NCI-H526 treated with DMSO at 0.1 percent for 48 hours (cell line): ENCODE data around the gene AMMECR1.

Experiments used
- DNase-seq: peaks from one replicate; lab custom pipeline; 2025; lab: John Stamatoyannopoulos, UW

Gene AMMECR1

DNA sequence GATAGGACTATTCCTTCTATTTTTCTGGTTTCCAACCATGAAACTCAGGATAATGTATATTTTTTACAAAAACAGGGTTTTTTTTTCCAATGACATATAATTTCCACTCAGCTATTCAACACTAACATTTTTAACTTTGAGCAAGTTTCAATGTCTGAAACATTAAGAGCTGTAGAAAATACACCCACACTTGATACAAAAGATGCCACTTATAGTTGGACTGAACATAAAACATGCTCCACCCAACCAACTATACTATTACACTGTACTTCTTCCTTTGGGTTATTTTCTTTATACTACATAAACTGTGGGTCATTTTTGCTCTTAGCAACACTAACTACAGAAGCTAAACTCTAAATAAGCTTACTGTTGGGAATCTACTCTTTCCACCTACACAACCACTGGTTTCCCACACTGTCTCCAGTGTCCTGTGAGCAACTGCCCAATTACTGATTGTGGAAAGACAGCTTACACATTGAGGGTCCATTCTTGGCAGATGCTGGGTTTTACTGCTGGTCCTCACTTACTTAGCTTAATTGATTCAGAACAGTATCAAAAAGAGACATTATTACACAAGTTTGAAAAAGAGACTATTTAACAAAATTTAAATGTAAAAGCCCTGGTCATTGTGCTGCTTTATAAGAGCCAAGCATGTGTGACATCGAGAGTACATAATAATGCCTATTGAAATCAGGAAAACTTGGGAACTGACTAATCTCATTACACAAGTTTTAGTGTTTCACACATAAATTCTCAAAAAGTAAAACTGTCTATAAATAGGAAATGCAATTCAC is 6.3 kb downstream of the AMMECR1 start:
- no peak for DNase-seq

DNA sequence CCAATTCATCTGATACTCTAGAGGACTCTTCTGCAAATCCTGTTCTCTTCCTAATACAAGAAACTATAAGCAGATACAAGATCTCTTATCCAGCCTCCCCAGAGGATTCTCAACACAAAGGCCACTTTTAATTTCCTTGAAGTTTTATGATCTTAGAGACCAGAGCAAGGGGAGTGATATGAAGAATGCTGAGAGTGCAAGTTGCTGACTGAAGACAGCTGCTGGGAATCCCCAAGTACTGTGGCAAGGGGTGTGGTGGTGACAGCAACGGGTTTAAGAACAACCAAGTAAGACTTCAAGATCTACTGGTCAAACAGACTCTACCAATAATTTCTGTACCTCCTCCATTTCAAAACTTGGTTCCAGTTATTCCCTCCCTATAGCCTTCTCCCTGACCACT is 7.0 kb downstream of the AMMECR1 start:
- no peak for DNase-seq

DNA sequence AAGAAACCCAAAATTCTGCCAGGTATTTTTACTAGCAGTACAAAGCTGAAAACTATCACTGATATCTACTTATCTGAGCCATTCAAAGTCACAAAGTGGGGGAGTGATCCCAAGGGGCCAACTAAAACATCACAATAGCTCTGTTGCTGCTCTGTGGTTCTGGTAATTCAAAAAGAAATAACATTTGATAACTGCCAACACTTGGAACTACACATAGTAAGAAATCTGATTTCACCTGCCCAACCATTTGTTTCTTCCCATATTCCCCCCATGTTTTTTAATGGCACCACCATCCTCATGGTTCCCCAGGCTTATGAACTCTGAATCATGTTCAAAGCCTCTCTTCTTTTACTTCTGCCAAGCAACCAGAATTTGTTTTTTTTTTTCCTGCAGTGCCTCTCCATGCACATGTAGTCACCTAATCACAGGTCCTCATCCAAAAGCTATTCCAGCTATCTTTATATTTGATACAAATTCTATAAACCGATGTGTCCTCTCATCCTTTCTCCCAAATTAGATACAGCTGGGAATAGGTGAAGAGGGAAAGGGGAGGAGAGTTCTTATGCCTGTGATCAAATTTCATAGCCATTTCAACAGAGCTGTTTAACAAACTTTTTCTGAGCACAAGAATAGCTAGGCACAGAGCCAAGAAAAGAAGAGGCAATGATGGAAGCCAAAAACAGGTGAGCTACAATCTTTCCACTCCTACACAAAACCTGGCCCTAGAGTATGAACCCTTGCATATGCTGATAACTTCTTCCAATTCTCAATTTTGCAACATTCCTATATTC is 7.7 kb downstream of the AMMECR1 start:
- DNase-seq = no peak

DNA sequence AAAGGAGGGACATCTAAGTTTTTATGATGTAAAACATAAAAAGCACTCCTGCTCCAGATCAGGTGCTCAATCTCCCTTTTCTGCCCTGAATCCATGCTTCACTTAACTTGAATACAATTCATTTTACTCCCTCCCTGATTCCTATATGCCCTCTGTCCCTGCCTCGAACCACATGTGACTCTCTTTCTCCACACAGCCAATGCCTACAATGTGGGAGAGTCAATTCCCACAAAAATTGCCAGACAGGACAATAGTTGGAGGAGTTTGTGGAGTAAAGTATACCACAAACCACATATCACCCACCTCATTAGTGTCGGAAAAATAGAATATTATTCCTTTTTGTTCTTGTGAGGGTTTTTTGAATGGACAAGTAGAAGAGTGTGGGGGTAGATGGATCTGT is 9.7 kb downstream of the AMMECR1 start:
- no peak for DNase-seq

DNA sequence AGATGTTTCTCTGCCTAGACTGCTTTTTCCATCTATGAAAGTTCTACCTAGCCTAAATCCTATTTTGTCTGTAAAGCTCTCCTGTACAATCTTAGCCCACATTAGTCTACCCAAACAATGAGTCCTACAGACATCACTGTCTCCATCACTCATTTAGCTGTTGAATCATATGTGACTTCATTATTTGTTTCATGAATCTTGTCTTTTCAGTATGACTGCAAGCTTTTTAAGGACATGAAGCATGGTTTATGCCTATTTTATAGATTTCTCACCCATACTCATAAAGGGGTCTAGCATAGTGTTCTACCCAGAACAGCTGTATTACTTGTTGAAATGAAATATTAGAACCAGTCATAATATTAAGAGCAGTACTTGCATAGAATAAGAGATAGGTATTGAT is 13.0 kb downstream of the AMMECR1 start:
- DNase-seq = no peak

DNA sequence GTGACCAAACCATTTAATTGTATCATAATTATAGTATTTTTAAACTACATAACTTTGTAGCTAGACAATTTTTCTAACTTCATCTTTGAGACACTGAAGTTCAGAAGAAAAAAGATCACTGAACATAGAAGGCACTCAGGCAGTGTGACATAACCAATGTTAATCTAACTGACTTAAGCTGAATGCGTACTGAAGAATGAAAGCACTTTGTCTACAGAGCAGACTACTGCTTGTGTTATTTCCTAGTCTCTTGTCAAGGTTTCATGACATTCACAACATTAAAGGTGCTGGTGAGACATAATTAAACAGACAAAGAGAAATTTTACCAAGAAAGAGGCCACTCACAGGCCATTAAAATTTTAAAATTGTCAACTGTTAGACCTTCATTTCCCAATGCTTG is 13.5 kb downstream of the AMMECR1 start:
- DNase-seq = no peak

DNA sequence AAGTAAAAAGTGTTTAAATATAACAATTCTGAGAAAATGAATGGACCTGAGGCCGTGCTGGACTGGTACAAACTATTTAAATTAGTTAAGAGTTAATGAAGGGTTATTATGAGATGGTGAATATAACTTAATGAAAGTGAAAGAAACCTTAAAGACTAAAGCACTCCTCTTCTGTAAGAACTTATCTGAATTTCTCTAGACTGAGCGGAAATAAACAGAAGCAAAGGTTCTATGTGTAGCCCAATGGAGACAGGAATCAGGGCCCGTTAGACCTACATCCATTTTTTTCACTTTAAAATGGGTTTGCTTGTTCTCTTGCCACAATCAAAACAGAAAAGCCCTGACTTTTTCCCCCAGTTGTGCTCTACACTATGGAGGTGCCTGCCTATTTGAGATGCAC is 14.9 kb downstream of the AMMECR1 start:
- no peak for DNase-seq

DNA sequence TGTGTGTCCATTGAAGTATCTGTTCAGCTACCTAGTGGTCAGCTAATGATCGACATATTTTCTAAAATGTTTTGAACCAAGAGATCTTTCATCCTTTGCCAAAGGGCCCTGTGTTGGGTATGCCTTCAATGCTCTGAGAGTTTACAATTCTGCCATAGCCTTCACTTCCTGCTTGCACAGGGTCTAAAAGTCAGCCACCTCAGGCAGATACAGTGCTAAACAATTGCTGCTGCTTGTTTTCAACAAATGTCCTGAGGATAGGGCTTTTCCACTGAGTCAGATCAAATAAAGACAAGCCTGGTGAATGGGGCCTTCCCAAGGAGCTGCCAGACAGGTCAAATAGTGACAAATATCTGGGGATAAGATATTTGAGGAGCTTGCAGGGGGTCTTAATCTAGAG is 16.7 kb downstream of the AMMECR1 start:
- no peak for DNase-seq

DNA sequence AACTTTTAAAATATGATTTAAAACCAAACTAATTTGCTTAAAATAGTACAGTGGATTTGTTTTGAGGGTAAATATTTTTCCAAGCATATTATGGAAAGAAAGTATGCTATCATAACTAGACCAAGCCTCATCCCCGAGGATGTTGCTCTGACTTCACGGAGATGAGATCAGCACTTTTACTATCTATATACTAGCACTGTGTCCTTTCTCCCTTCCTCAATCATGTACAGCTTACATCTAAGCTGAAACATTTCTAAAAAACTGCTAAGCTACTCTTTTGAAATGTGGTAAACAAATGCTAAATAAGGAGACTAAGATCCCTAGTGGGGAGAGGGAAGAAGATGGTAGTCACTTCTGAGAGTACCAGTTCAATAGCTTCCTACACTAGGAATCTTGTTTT is 23.8 kb downstream of the AMMECR1 start:
- no peak for DNase-seq

DNA sequence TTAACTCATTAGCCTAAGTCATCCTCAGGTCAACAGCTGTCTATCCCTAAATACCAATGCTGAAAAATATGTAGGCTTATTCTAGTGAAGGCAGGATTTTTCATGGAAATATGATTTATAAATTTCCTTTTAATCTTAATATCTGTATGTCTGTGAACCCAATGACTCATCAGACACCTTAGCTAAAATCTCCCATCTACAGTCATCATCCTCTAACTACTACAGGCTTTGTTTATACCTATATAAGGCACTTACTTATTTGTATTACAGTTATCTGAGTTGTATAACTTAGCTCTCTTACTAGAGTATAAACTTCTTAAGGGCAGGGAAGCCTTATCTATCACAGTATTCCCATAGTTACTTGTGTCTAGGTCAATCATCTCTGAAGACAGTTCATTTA is 24.2 kb downstream of the AMMECR1 start:
- DNase-seq = no peak

DNA sequence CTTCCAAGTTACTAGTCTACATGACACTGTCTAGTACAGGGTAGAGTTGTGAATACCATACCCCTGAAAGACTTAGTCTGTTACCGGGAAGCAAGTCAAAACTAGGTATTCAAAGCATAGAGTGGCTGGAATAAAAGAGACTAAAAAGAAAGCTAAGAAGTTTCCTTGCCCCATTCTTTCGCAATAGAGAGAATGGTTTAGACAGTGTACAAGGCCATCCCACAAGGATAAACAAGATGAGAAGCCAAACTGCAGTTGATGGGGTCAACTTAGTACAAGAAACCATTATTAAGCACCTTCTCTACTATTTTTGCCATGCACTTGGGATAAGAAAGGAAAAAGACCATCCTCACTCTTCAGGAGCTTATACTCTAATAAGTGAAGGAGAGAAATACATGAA is 30.3 kb downstream of the AMMECR1 start:
- DNase-seq = no peak

DNA sequence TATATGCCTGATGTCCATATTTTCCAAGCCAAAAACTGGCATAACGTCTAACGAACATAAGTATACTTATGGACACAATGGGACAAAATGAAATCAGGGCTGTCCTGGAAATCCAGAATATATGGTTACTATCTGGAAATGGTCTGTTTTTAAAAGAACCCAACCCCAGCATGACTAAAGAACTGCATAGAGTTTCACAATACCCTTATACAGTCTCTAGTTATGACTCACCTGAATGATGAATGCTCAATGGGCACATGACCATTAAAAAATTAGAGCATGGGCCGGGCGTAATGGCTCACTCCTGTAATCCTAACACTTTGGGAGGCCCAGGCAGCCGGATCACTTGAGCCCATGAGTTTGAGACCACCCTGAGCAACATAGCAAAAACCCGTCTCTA is 31.8 kb downstream of the AMMECR1 start:
- DNase-seq = no peak

DNA sequence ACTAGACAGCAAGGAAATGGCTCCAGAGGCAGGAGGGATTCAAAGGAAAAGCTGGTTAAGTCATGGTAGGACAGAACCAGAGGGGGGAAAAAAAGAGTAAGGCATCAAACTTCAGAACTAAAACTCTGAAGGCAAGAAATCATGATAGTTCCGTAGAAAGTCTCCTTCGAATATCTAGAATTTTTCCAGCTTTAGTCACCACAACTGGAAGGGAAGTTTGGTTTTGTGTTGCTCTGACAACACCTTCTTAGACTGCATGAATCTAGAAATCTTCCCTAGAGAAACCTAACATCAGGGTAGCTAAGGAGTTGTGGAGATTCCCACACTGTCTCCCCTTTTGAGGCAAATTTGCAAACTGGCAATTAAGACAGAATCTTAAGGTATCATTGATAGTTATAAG is 33.7 kb downstream of the AMMECR1 start:
- no peak for DNase-seq

DNA sequence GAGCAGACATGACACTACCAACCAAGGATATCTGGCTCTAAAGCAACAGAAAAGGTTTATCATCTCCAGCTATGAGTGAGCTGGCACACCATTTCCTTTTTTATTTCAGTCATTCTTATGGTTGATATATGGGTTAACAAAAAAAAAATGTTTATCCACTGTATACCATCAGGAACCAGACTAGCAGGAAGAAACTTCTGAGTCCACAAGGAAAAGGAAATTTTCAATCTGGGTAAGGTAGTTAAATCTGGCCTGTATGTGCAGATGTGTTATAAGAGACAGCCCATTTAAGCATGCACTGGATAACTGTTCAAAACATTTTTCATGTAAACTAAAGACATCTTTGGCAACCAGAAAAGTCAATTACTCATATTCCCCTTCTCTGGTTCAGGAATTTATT is 35.0 kb downstream of the AMMECR1 start:
- DNase-seq = no peak

DNA sequence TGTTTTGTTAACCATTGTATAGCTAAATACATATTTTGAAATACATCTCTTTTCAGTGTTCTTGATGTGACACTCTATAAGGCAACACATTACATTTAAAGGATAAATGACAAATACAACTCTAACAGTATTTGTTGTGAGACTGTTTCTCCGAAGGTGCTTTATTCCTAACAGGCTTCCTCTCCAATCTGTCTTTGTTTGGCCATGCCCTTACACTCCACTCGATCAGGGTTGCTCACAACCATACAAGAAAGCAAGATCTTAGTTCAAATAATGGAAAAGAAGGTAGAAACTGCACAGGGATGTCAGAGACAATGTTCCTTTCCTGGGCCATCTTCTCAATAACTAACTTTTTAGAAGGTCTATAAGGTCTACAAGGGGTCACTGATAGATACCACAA is 36.5 kb downstream of the AMMECR1 start:
- no peak for DNase-seq

DNA sequence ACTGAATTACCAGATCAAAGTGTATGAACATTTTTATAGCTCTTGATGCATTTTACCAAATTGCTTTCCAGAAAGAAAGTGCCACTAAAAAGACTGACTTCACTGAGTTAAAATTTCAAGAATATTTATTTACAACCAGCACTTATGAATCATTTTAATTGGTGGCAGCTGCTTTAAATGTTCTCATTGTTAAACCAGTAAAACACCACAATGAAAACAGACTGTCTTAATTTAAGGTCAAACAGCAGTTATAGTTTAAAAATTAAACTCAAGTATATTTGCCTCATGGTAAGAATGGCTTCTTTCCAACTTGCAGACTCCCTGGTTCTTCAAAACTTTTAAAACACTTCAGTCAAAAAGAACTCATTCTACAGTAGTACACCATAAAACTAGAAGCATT is 36.9 kb downstream of the AMMECR1 start:
- no peak for DNase-seq

DNA sequence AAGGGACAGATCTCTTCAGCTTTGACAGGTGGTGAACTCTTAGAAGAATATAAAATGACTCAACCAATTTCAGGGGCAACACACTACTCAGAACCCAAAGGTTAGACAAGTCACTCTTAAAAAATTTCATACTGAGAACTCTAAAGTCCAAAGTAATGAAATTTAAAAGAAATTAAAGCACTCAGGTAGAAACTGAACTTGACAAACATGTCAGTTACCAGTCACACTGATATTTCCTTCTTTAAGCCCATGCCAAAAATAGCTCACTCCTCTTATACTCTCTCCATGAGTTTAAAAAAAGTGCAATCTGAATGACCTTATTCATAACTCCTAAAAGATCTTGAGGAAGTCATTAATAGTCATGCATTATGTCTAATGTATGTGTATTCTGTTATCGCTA is 40.3 kb downstream of the AMMECR1 start:
- DNase-seq = no peak

DNA sequence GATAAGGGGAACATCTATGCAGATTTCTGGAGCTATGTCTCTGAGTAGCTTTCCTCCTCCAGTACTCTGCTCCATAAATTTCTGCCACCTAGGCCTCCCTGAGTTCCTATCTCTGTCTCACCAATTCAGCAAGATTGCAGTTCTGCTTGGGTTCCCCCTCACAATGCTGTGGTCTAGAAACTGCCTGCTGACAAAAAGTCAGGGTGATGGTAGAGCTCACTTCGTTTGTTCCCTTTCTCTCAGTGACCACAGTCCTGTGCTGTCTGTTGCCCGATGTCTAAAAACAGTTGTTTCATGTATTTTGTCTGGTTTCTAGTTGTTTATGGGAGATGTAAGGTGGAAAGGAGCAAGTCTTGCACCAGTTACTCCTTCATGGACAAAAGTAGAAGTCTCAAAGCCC is 41.1 kb downstream of the AMMECR1 start:
- no peak for DNase-seq

DNA sequence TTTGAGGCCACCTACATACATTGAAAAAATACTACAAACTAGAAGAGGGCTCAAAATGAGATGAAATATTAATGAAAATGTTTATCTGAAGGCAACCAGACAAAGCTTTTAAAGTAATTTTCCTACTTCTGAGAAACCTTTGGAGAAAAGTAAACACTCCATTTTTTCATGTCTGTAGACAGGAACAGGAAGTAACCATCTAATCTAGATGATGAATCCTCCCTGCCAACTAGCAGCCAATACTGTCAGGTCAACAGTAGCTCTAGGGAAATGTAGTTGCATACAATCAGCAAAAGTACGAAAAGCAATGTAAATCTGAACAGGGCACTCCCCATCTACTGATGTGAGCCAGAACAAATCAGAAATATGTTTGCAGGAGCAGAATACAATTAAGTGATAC is 49.0 kb downstream of the AMMECR1 start:
- DNase-seq = no peak

DNA sequence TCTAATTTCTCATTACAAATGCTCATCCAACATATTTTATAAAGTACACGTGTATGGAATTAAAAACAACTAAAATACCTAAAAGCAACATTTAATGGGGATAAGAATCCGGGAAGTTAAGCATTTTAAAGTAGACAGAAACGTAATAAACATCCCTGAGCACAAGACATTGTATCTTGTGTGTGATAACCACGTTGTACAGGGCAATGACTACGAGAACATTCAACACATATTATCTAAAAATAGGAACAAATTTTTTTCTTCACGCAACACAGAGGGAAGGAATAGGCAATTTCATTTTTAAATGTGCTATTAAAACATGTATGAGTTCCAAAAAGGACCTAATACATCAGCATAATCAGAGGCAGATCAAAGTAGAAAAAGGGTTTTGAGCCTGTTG is 49.5 kb downstream of the AMMECR1 start:
- no peak for DNase-seq

DNA sequence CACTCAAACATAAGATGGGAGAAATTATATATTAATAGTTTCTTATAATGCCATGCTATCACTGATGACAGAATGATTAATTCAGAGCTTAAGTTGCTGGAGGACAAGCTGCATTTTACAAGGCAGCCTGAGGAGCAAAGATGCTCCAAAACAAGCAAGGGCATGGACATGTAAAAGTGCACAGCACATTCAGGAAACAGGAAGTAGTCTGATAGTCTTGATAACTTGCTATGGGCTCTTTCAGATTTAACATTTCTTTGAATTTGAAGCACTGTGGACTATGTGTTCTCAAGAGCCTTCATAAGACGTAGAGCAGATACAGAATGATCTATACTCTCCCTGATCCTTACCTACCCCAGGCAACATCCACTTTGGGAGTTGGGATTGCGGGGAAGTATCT is 50.0 kb downstream of the AMMECR1 start:
- no peak for DNase-seq

DNA sequence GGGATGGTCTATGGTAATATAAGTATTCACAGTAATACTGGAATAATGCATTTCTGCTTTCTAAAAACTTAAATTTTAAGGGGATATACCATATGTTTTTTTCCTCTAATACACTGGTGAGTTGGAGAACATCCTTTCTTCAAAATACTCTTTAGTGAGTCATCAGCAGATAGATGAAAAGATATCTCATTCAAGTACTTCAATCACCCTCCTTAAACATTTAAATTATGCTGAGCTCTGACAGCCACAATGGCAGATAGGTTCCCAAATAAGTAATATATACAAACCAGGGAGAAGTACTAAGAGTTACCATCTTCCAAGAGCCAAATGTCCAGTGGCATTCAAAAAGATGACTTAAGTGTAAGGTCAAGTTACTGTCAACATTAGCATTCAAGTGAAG is 52.2 kb downstream of the AMMECR1 start:
- DNase-seq = no peak

DNA sequence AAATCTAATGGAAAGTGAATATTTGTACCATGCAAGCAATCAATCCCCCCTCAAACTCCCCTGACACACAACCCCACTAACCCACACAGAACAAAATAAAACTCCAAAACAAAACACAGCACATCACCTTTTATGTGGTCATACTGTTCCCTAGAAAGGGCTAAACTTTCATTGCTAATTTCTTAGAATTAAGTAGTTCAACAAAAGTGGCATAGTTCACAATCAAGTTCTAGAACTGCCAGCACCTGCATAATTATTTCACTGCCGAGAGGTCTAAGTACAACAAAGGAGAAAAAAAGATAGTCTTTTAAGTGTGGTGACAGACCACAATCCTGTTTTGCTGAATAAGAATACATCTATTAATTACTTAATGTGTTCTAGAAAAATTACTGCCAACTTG is 58.8 kb downstream of the AMMECR1 start:
- no peak for DNase-seq

DNA sequence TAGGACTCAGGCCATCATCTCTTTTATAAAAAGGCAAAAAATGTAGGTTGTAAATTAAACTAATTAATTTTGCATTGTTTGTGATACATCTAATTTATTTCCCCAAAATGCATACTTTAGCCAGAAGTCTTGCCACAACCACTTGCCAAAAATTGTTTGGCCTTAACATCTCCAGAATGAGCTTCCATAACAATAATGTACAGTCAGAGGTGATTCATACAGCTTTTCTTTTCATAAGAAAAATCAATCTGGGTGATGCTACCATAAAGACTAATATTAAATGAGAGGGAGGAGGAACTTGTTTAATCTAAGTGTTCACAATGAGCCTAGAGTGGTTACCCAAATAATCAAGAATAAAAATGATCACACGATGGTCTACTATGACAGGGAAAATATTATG is 59.3 kb downstream of the AMMECR1 start:
- DNase-seq = no peak
